GM06990 (cell line): Measurements from ENCODE around the gene COL25A1.
A peak's percentile ranks its signal among the peaks of the same experiment; 100 is the strongest.

Experiments used
- DNase-seq: peaks from one replicate; pipeline ENCODE4 v3.0.0-alpha.2; 2011; ENCODE audit not compliant: insufficient read length; ENCODE audit errors: extremely low read depth
- H3K27me3 ChIP-seq: replicated peaks from 2 replicates; pipeline ENCODE4 v1.6.0; 2011; ENCODE audit warnings: low read length; ENCODE audit not compliant: control insufficient read depth, insufficient read depth
- H3K36me3 ChIP-seq: 2 replicates; pipeline ENCODE4 v1.5.1; 2011; ENCODE audit warnings: low read length; ENCODE audit not compliant: control insufficient read depth, insufficient read depth
- H3K4me3 ChIP-seq: replicated peaks from 2 replicates; pipeline ENCODE4 v1.5.1; 2011; ENCODE audit warnings: low read depth, mild to moderate bottlenecking, control low read depth, low read length
- TF ChIP-seq, protein P1 (sequence below): IDR thresholded peaks from 2 replicates; pipeline ENCODE4 v1.5.1; 2011; ENCODE audit warnings: low read length, control low read depth, mild to moderate bottlenecking, inconsistent platforms; ENCODE audit not compliant: insufficient read depth, poor library complexity, severe bottlenecking

Gene COL25A1

DNA sequence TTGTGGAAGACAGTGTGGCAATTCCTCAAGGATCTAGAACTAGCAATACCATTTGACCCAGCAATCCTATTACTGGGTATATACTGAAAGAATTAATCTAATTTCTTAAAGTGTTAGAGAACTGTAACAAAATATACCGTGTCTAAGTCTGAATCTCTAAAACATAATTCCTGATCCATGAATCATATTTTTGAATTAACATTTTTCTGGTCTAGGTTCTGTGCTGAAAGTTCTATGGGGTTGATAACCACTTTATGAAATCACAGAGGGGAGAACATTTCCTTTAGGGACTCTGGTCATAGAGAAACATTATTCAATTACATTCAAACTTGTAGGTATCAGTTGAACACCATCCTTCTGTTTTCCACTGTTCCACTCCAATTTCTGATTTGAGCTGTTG is 447.7 kb downstream of the COL25A1 start:
- Histone ChIP-seq H3K36me3 (no peaks in the 10 kb centered on the region), H3K4me3 (no peak overlapping the region), H3K27me3 (no peaks in the 10 kb centered on the region)
- TF ChIP-seq, protein P1, sequence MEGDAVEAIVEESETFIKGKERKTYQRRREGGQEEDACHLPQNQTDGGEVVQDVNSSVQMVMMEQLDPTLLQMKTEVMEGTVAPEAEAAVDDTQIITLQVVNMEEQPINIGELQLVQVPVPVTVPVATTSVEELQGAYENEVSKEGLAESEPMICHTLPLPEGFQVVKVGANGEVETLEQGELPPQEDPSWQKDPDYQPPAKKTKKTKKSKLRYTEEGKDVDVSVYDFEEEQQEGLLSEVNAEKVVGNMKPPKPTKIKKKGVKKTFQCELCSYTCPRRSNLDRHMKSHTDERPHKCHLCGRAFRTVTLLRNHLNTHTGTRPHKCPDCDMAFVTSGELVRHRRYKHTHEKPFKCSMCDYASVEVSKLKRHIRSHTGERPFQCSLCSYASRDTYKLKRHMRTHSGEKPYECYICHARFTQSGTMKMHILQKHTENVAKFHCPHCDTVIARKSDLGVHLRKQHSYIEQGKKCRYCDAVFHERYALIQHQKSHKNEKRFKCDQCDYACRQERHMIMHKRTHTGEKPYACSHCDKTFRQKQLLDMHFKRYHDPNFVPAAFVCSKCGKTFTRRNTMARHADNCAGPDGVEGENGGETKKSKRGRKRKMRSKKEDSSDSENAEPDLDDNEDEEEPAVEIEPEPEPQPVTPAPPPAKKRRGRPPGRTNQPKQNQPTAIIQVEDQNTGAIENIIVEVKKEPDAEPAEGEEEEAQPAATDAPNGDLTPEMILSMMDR = no peak
- no peak for DNase-seq

DNA sequence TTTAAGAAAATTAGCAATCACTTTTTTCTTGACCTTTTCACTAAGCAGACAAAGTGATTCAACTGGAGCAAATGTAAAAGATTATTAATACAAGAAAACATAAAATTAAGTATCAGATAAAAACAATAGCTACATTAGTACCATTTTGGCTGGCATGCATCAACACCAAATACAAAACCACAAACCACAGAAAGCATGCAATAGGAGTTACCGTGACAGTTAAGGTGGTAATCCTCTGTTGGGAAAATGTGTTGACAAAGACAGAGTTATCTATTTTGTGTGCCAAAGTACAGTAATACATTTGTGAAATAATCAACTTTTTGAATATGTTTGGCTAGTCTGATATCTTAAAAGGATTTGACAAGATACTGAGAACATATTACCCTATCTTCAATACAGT is 449.8 kb downstream of the COL25A1 start:
- DNase-seq = no peak
- TF ChIP-seq, protein P1 = no peak
- H3K27me3 ChIP-seq = no peaks in the 10 kb centered on the region
- H3K36me3 ChIP-seq = no peaks in the 10 kb centered on the region
- H3K4me3 ChIP-seq = no peak overlapping the region

DNA sequence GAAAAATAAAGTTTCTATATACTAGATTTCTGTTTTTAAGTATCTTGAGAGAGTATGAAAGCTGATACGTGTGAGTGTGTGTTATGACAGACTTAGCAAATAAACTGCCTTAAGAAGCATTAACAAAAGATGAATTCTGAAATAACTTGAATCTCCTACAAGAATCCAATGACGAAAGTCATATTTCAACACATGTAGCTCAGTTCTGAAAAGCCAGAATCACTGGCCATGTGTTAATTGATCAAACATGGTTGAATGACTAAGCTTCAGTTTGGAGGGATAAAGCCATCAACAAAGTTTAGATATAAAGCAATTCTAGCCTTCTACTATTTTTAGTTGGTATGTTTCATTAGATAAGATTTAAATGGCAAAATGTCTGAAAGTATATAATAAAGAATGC is 451.1 kb downstream of the COL25A1 start:
- H3K36me3 ChIP-seq = no peaks in the 10 kb centered on the region
- TF ChIP-seq, protein P1 = no peak
- H3K27me3 ChIP-seq = no peaks in the 10 kb centered on the region
- DNase-seq = no peak
- no peak overlapping the region for H3K4me3 ChIP-seq

DNA sequence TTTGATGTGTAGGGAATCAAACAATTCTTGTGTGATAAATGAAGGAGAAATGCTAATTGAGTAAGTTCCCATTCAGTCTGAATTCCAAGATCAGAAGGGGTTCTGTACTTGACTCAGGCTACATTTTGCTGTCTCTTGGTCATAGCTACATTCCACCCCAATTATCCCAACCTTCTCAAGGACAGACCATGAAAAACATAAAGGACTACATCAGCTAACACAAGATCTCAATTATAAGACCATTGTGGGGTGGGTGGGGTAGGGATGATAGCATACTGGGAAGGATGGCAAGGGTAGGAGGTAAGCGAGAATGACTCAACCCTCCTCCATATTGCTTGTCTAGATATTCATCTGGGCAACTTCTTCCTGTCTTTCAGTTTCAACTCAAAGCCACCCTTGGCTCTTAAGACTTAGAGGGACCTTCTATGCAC is 452.2 kb downstream of the COL25A1 start:
- no peaks in the 10 kb centered on the region for H3K27me3 ChIP-seq
- no peak overlapping the region for H3K4me3 ChIP-seq
- DNase-seq = no peak
- no peaks in the 10 kb centered on the region for H3K36me3 ChIP-seq
- TF ChIP-seq, protein P1 = no peak

DNA sequence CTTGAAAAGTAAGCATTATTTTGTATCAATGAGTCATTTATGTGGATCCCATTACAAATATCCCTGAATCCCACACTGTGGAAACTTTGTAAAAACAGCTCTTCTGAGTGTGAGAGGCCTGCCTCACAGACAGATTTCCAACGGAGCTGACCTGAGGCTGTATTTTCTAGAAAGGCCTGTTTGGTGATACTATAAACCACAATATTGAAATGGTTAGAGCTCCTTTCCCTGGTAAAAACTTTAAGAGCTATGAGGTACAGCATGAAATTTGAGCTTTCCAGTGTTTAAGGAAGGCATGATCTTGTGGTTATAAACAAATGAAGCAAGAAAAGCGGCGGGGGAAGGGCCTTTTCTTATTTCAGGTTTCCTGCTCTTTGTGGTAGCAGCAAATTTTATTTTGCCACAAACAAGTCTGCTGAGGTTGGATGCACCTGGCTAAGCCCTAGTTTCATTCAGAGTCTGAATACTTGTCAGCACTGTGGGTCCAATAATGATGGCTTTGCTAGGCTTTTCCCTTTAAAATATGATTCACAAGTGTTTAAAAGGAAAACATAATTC is 452.8 kb downstream of the COL25A1 start:
- H3K4me3 ChIP-seq = no peak overlapping the region
- peak; percentile 24 for DNase-seq
- TF ChIP-seq, protein P1 = no peak
- H3K27me3 ChIP-seq = no peaks in the 10 kb centered on the region
- no peaks in the 10 kb centered on the region for H3K36me3 ChIP-seq

DNA sequence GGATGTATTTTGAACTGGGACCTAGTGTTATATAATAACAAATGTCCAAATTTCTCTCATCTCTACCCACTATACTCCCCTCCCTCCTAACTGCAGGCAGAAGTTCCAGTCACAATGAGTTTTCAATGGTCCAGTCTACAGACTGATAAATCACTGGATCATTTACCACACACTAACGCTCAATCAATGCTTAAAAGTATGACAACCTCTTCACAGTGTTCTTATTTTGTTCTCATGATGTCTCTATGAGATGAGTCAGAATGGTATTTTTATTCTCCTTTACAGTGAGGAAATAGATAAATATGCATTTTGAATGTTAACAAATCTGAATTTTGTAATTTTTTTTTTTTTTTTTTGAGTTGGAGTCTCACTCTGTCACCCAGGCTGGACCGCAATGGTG is 455.9 kb downstream of the COL25A1 start:
- Histone ChIP-seq H3K27me3 (no peaks in the 10 kb centered on the region), H3K4me3 (no peak overlapping the region), H3K36me3 (no peaks in the 10 kb centered on the region)
- TF ChIP-seq, protein P1 = no peak
- no peak for DNase-seq
